Measurements from ENCODE around the gene CUL4B. TPM values are rescaled to one million over a fixed set of nuclear protein-coding genes. Genes with fewer than 3 reads are reported as not detected.
"Not testable (repeated sequence)": the region's sequence is repeated elsewhere in the genome, so short reads cannot be mapped to it uniquely, and the experiment has no call there.

Gene CUL4B
- total RNA-seq, 3 donors from 2014 or later: 38.7 to 45.5 (median 45.1) TPM

- TF ChIP-seq POLR2A (IDR thresholded peaks at IDR 0.05) (no peak), CTCF (IDR thresholded peaks at IDR 0.05) (no peak), POLR2AphosphoS5 (IDR thresholded peaks at IDR 0.05) (no peak)
- Histone ChIP-seq H3K27me3 (peaks cover 0 to 5% of the 10 kb centered on the region in 2 donors), H3K4me3 (no peak overlapping the region), H3K27ac (no peak overlapping the region), H3K9me3 (no peaks in the 10 kb centered on the region), H3K36me3 (no peaks in the 10 kb centered on the region), H3K4me1 (no peaks in the 10 kb centered on the region)
- intact Hi-C loops (cut with DNase I; ENCODE audit: low total_unique reads): no loop called here
- DNase-seq (ENCODE audit: low spot score in 2 of 2): no peak
Measured at GRCh38 chrX:120575379-120576114, 14.8 kb upstream of the CUL4B start.

GRCh38 chrX:120573806-120574205 is 13.0 kb upstream of the CUL4B start:
- H3K9me3 ChIP-seq; intact Hi-C loops (cut with DNase I; ENCODE audit: low total_unique reads); H3K4me1 ChIP-seq; H3K27ac ChIP-seq; H3K36me3 ChIP-seq; H3K27me3 ChIP-seq; DNase-seq (ENCODE audit: low spot score in 2 of 2); H3K4me3 ChIP-seq: not testable (repeated sequence)

GRCh38 chrX:120570011-120570600 is 9.3 kb upstream of the CUL4B start:
- no peak overlapping the region for H3K4me3 ChIP-seq
- TF ChIP-seq POLR2AphosphoS5 (IDR thresholded peaks at IDR 0.05): no peak
- TF ChIP-seq CTCF (IDR thresholded peaks at IDR 0.05): no peak
- TF ChIP-seq POLR2A (IDR thresholded peaks at IDR 0.05): no peak
- no peak overlapping the region for H3K27ac ChIP-seq
- no peak for DNase-seq (ENCODE audit: low spot score in 2 of 2)
- no peaks in the 10 kb centered on the region for H3K4me1 ChIP-seq
- intact Hi-C loops (cut with DNase I; ENCODE audit: low total_unique reads): no loop called here
- no peaks in the 10 kb centered on the region for H3K36me3 ChIP-seq
- H3K27me3 ChIP-seq: no peaks in the 10 kb centered on the region
- H3K9me3 ChIP-seq: no peaks in the 10 kb centered on the region

- Histone ChIP-seq H3K4me3 (no peak overlapping the region), H3K27me3 (no peaks in the 10 kb centered on the region), H3K4me1 (no peaks in the 10 kb centered on the region), H3K27ac (no peak overlapping the region), H3K9me3 (no peaks in the 10 kb centered on the region), H3K36me3 (no peaks in the 10 kb centered on the region)
- intact Hi-C loops (cut with DNase I; ENCODE audit: low total_unique reads): no loop called here
- TF ChIP-seq POLR2A (IDR thresholded peaks at IDR 0.05): no peak
- no peak for TF ChIP-seq POLR2AphosphoS5 (IDR thresholded peaks at IDR 0.05)
- no peak for TF ChIP-seq CTCF (IDR thresholded peaks at IDR 0.05)
- no peak for DNase-seq (ENCODE audit: low spot score in 2 of 2)
Measured at GRCh38 chrX:120568609-120569008, 7.8 kb upstream of the CUL4B start.

- no peaks in the 10 kb centered on the region for H3K36me3 ChIP-seq
- TF ChIP-seq CTCF (IDR thresholded peaks at IDR 0.05) (no peak), POLR2AphosphoS5 (IDR thresholded peaks at IDR 0.05) (no peak), POLR2A (IDR thresholded peaks at IDR 0.05) (no peak)
- H3K27ac ChIP-seq: no peak overlapping the region
- no peaks in the 10 kb centered on the region for H3K27me3 ChIP-seq
- no peaks in the 10 kb centered on the region for H3K4me1 ChIP-seq
- intact Hi-C loops (cut with DNase I; ENCODE audit: low total_unique reads): no loop called here
- no peak for DNase-seq (ENCODE audit: low spot score in 2 of 2)
- H3K9me3 ChIP-seq: no peaks in the 10 kb centered on the region
- H3K4me3 ChIP-seq: no peak overlapping the region
Measured at GRCh38 chrX:120568035-120568434, 7.3 kb upstream of the CUL4B start.
